ENCODE data around the gene PRRC2C. TPM values are rescaled to one million over a fixed set of nuclear protein-coding genes. Genes with fewer than 3 reads are reported as not detected.

Gene PRRC2C
- total RNA-seq, 1 experiment from 2014 or later: 136 TPM

DNA sequence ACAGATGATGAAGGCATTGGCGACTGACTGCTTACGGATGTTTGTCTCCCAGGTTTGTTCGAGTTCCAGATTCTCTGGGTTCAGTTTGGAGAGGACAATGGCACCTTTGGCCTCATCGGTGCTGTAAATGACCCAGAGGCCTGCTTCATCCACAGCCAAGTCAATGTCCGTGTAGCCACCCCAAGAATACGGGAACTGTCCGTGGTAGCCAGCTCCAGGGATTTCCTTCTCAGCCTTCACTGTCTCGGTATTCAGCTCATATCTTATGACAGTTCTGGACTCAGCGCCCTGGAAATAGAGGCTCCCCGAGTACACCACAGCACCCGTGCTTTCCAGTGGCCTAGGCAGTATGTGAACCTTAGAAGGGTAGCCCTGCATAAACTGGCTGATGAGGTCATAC is 150.8 kb downstream of the PRRC2C start:
- no peaks in the 10 kb centered on the region for H3K4me1 ChIP-seq (replicated peaks; ENCODE audit: insufficient read depth)
- no peaks in the 10 kb centered on the region for H3K36me3 ChIP-seq (ENCODE audit: low read depth)
- H3K9me2 ChIP-seq (ENCODE audit: insufficient read depth): no peaks in the 10 kb centered on the region
- intact Hi-C loops (cut with micrococcal nuclease; ENCODE audit: unreplicated experiment): no loop called here
- TF ChIP-seq EZH2 (IDR thresholded peaks at IDR 0.05; ENCODE audit: low read depth): no peak
- TF ChIP-seq, protein P1, sequence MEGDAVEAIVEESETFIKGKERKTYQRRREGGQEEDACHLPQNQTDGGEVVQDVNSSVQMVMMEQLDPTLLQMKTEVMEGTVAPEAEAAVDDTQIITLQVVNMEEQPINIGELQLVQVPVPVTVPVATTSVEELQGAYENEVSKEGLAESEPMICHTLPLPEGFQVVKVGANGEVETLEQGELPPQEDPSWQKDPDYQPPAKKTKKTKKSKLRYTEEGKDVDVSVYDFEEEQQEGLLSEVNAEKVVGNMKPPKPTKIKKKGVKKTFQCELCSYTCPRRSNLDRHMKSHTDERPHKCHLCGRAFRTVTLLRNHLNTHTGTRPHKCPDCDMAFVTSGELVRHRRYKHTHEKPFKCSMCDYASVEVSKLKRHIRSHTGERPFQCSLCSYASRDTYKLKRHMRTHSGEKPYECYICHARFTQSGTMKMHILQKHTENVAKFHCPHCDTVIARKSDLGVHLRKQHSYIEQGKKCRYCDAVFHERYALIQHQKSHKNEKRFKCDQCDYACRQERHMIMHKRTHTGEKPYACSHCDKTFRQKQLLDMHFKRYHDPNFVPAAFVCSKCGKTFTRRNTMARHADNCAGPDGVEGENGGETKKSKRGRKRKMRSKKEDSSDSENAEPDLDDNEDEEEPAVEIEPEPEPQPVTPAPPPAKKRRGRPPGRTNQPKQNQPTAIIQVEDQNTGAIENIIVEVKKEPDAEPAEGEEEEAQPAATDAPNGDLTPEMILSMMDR (conservative IDR thresholded peaks at IDR 0.05): no peak
- CTCF ChIA-PET: no interaction called here
- no peak for DNase-seq
- no peaks in the 10 kb centered on the region for H3K9me3 ChIP-seq (ENCODE audit: insufficient read depth, low read depth)
- no peak overlapping the region for H3K27ac ChIP-seq
- H2AFZ ChIP-seq: no peak overlapping the region
- no TSS peak for BruUV-seq (replicated peaks)
- H3K79me2 ChIP-seq (ENCODE audit: low read depth): no peaks in the 10 kb centered on the region
- H4K20me1 ChIP-seq (ENCODE audit: insufficient read depth): no peaks in the 10 kb centered on the region
- no peaks in the 10 kb centered on the region for H3F3A ChIP-seq (ENCODE audit: insufficient read depth, low read depth)
- no peak overlapping the region for H3K4me2 ChIP-seq
- peaks cover 24% of the 10 kb centered on the region for H3K27me3 ChIP-seq (ENCODE audit: insufficient read depth, low read depth)
- no peak overlapping the region for H3K4me3 ChIP-seq
- POLR2A ChIA-PET (ENCODE audit: unreplicated experiment): no interaction called here

DNA sequence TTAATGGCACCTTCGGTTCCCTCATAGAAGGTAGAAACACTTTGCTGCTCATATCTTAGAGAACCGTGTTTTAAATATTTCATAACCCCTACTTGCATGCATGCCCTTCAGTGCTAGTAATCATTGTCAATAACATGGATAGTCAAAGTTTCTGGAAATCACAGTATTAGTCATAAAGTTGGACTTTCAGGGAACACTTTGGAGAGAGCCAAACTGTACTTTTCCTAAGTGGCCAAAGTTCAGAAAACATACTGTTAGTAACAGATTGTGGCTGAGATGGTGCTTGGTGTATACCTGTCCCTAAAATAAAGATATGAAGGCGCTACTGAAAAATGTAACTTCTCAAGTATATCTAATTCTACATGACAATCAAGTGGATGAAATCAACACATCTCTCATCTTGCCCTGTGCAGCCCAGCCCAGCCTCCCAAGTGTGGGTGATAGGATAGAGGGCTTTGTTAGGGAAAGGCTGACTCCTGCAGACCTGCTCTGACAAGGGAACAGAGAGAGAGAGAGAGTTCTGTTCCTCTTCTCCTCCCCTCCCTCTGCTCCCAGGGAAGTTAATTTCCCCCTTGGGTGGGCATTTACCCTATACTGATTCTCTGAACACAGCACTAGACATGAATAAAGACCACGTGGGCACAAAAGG is 152.7 kb downstream of the PRRC2C start:
- BruUV-seq (replicated peaks): no TSS peak
- Histone ChIP-seq H2AFZ (no peak overlapping the region), H3F3A (ENCODE audit: insufficient read depth, low read depth) (no peaks in the 10 kb centered on the region), H3K36me3 (ENCODE audit: low read depth) (no peaks in the 10 kb centered on the region), H3K79me2 (ENCODE audit: low read depth) (no peaks in the 10 kb centered on the region), H3K4me3 (no peak overlapping the region), H4K20me1 (ENCODE audit: insufficient read depth) (no peaks in the 10 kb centered on the region), H3K9me2 (ENCODE audit: insufficient read depth) (no peaks in the 10 kb centered on the region), H3K9me3 (ENCODE audit: insufficient read depth, low read depth) (no peaks in the 10 kb centered on the region), H3K4me2 (no peak overlapping the region), H3K27ac (no peak overlapping the region), H3K27me3 (ENCODE audit: insufficient read depth, low read depth) (peaks cover 17% of the 10 kb centered on the region), H3K4me1 (replicated peaks; ENCODE audit: insufficient read depth) (no peaks in the 10 kb centered on the region)
- CTCF ChIA-PET: no interaction called here
- DNase-seq: no peak
- intact Hi-C loops (cut with micrococcal nuclease; ENCODE audit: unreplicated experiment): no loop called here
- POLR2A ChIA-PET (ENCODE audit: unreplicated experiment): no interaction called here
- TF ChIP-seq, protein P1 (conservative IDR thresholded peaks at IDR 0.05): no peak
- TF ChIP-seq EZH2 (IDR thresholded peaks at IDR 0.05; ENCODE audit: low read depth): no peak

DNA sequence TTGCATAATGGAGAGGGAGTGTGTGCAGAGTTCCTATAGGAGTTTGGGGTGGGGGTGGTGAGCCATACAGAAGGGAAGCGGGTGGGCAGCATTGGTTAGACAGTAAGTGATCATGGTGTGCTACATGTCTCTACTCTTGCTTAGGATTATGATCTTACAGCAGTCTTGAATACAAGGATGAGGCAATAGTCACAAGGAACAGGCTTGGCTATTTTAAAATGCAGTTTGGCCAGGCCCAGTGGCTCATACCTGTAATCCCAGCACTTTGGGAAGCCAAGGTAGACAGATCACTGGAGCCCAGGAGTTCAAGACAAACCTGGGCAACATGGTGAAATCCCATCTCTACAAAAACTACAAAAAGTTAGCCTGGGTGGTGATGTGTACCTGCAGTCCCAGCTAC is 154.9 kb downstream of the PRRC2C start:
- no TSS peak for BruUV-seq (replicated peaks)
- H3K27ac ChIP-seq: no peak overlapping the region
- H3K9me3 ChIP-seq (ENCODE audit: insufficient read depth, low read depth): no peaks in the 10 kb centered on the region
- no peak for DNase-seq
- H3K79me2 ChIP-seq (ENCODE audit: low read depth): no peaks in the 10 kb centered on the region
- CTCF ChIA-PET: no interaction called here
- H3K27me3 ChIP-seq (ENCODE audit: insufficient read depth, low read depth): peaks cover 7% of the 10 kb centered on the region
- no peaks in the 10 kb centered on the region for H3K9me2 ChIP-seq (ENCODE audit: insufficient read depth)
- no peaks in the 10 kb centered on the region for H3F3A ChIP-seq (ENCODE audit: insufficient read depth, low read depth)
- H3K4me2 ChIP-seq: no peak overlapping the region
- H3K4me1 ChIP-seq (replicated peaks; ENCODE audit: insufficient read depth): no peaks in the 10 kb centered on the region
- no peaks in the 10 kb centered on the region for H4K20me1 ChIP-seq (ENCODE audit: insufficient read depth)
- intact Hi-C loops (cut with micrococcal nuclease; ENCODE audit: unreplicated experiment): loop anchor here (10.0 kb wide), 1 partner anchor 775 kb away; no protein-coding TSS in a partner anchor
- POLR2A ChIA-PET (ENCODE audit: unreplicated experiment): no interaction called here
- H3K4me3 ChIP-seq: no peak overlapping the region
- TF ChIP-seq EZH2 (IDR thresholded peaks at IDR 0.05; ENCODE audit: low read depth): no peak
- TF ChIP-seq, protein P1 (conservative IDR thresholded peaks at IDR 0.05): no peak
- H2AFZ ChIP-seq: no peak overlapping the region
- H3K36me3 ChIP-seq (ENCODE audit: low read depth): no peaks in the 10 kb centered on the region

All from PC-9 (cell line).